IMR-90 (cell line): ENCODE data around the gene TNS1. TPM values are rescaled to one million over a fixed set of nuclear protein-coding genes. Genes with fewer than 3 reads are reported as not detected.
A peak's percentile ranks its signal among the peaks of the same experiment; 100 is the strongest.

Experiments
- ATAC-seq: fragments of 200-7000 bp; cut with Tn5 transposase; 2 replicates; pipeline ENCODE4 v1.9.1; 2020; ENCODE audit warnings: low read depth, mild to moderate bottlenecking, moderate library complexity
- BruUV-seq: library from RNA; stranded (reverse); fragments of 400-500 nt; replicated peaks from 2 replicates; lab custom pipeline; 2021; lab: Mats Ljungman, UMichigan
- CTCF ChIA-PET: fragments of 300-600 bp; formaldehyde crosslinking; extraction: SDS; loops from one replicate; lab custom pipeline; 2021; ENCODE audit warnings: antibody characterized with exemption; lab: Yijun Ruan, JAX
- POLR2A ChIA-PET: fragments of 300-600 bp; sonication (Branson Sonifier 250); formaldehyde crosslinking; loops from one replicate; lab custom pipeline; 2022; ENCODE audit warnings: antibody characterized with exemption; ENCODE audit not compliant: unreplicated experiment; lab: Charles Lee
- DNase-seq: peaks from one replicate; pipeline ENCODE4 v3.0.0; 2013
- H2AFZ ChIP-seq: replicated peaks from 2 replicates; pipeline ENCODE3; 2013; ENCODE audit warnings: low read length, mild to moderate bottlenecking; ENCODE audit not compliant: poor library complexity
- H2AK5ac ChIP-seq: 2 replicates; pipeline ENCODE4 v1.6.1; 2013; ENCODE audit warnings: low read depth, low read length, inconsistent platforms
- H2AK9ac ChIP-seq: replicated peaks from 2 replicates; pipeline ENCODE3; 2013; ENCODE audit warnings: mild to moderate bottlenecking, low read depth, low read length, moderate library complexity; ENCODE audit not compliant: poor library complexity
- H2BK120ac ChIP-seq: 2 replicates; pipeline ENCODE4 v1.6.1; 2013; ENCODE audit warnings: low read depth, low read length, inconsistent platforms
- H2BK15ac ChIP-seq: 3 replicates; pipeline ENCODE4 v1.6.1; 2013; ENCODE audit warnings: low read depth, low read length, inconsistent platforms
- H2BK20ac ChIP-seq: 2 replicates; pipeline ENCODE4 v1.6.1; 2013; ENCODE audit warnings: low read depth, mild to moderate bottlenecking, inconsistent platforms, low read length, moderate library complexity
- H2BK5ac ChIP-seq: 2 replicates; pipeline ENCODE4 v1.6.1; 2013; ENCODE audit warnings: mild to moderate bottlenecking, low read depth, low read length, inconsistent platforms; ENCODE audit not compliant: poor library complexity, severe bottlenecking
- H3K14ac ChIP-seq: replicated peaks from 2 replicates; pipeline ENCODE4 v1.6.1; 2013; ENCODE audit warnings: low read depth, low read length, inconsistent platforms
- H3K18ac ChIP-seq: 2 replicates; pipeline ENCODE4 v1.6.1; 2013; ENCODE audit warnings: low read depth, low read length, control low read depth
- H3K23ac ChIP-seq: 2 replicates; pipeline ENCODE4 v1.6.1; 2013; ENCODE audit warnings: low read depth, low read length, inconsistent platforms
- H3K27ac ChIP-seq: 2 replicates; pipeline ENCODE4 v1.5.1; 2013; ENCODE audit warnings: mild to moderate bottlenecking, control low read depth, low read length; ENCODE audit not compliant: insufficient read depth
- H3K27me3 ChIP-seq: 2 replicates; pipeline ENCODE4 v1.6.1; 2013; ENCODE audit warnings: low read length; ENCODE audit not compliant: control insufficient read depth, insufficient read depth
- H3K36me3 ChIP-seq: 2 replicates; pipeline ENCODE4 v1.6.1; 2013; ENCODE audit warnings: low read length, mixed read lengths; ENCODE audit not compliant: control insufficient read depth, insufficient read depth
- H3K4ac ChIP-seq: 2 replicates; pipeline ENCODE4 v1.6.1; 2013; ENCODE audit warnings: low read depth, low read length, inconsistent platforms
- H3K4me1 ChIP-seq: 2 replicates; pipeline ENCODE4 v1.6.1; 2013; ENCODE audit warnings: low read length, mixed read lengths; ENCODE audit not compliant: control insufficient read depth, insufficient read depth
- H3K4me2 ChIP-seq: 2 replicates; pipeline ENCODE4 v1.6.1; 2013; ENCODE audit warnings: low read depth, mild to moderate bottlenecking, control low read depth, low read length, moderate library complexity
- H3K4me3 ChIP-seq: 2 replicates; pipeline ENCODE4 v1.5.1; 2013; ENCODE audit warnings: low read depth, mild to moderate bottlenecking, control low read depth, low read length, moderate library complexity; ENCODE audit not compliant: insufficient read depth
- H3K56ac ChIP-seq: 2 replicates; pipeline ENCODE4 v1.6.1; 2013; ENCODE audit warnings: low read length, inconsistent platforms; ENCODE audit not compliant: insufficient read depth; ENCODE audit errors: extremely low read depth
- H3K79me1 ChIP-seq, 2 experiments: 2 replicates each; pipeline ENCODE4 v1.6.1; 2013; ENCODE audit warnings: low read length in 2 of 2, inconsistent platforms in 1 of 2, low read depth in 1 of 2
- H3K9ac ChIP-seq: 2 replicates; pipeline ENCODE4 v1.6.1; 2013; ENCODE audit warnings: low read depth, low read length, control low read depth
- H3K9me1 ChIP-seq: 2 replicates; pipeline ENCODE4 v1.6.1; 2013; ENCODE audit warnings: low read length, inconsistent platforms; ENCODE audit not compliant: insufficient read depth
- H3K9me3 ChIP-seq: 2 replicates; pipeline ENCODE4 v1.6.1; 2013; ENCODE audit warnings: low read length; ENCODE audit not compliant: control insufficient read depth, insufficient read depth
- H4K20me1 ChIP-seq: 2 replicates; pipeline ENCODE4 v1.6.1; 2013; ENCODE audit warnings: low read length, inconsistent platforms; ENCODE audit not compliant: insufficient read depth
- H4K5ac ChIP-seq: 2 replicates; pipeline ENCODE4 v1.6.1; 2013; ENCODE audit warnings: mild to moderate bottlenecking, low read depth, low read length, control low read depth
- H4K8ac ChIP-seq, 2 experiments: 2 replicates each; pipeline ENCODE4 v1.6.1; 2013; ENCODE audit warnings: low read depth in 2 of 2, low read length in 2 of 2, control low read depth in 1 of 2, inconsistent platforms in 1 of 2
- H4K91ac ChIP-seq: 2 replicates; pipeline ENCODE4 v1.6.1; 2013; ENCODE audit warnings: low read depth, low read length, inconsistent platforms; ENCODE audit not compliant: insufficient read depth
- BHLHE40 ChIP-seq: fragments of 150-350 bp; IDR thresholded peaks from 2 replicates; pipeline ENCODE4 v1.6.1; 2016; ENCODE audit warnings: mild to moderate bottlenecking, low read depth, low read length
- CEBPB ChIP-seq: IDR thresholded peaks from 2 replicates; pipeline ENCODE4 v1.6.1; 2012; ENCODE audit warnings: low read depth, low read length, improper control_type of control experiment
- CHD1 ChIP-seq: IDR thresholded peaks from 2 replicates; pipeline ENCODE4 v1.6.1; 2012; ENCODE audit warnings: low read depth, low read length, improper control_type of control experiment
- CTCF ChIP-seq: conservative IDR thresholded peaks from 2 replicates; pipeline ENCODE4 v1.5.1; 2012; ENCODE audit warnings: mild to moderate bottlenecking, low read depth, low read length, improper control_type of control experiment
- FOS ChIP-seq: fragments of 150-350 bp; IDR thresholded peaks from 2 replicates; pipeline ENCODE4 v1.6.1; 2016; ENCODE audit warnings: low read depth, low read length
- MXI1 ChIP-seq: IDR thresholded peaks from 2 replicates; pipeline ENCODE4 v1.6.1; 2012; ENCODE audit warnings: low read depth, mild to moderate bottlenecking, low read length, moderate library complexity, borderline replicate concordance
- NFE2L2 ChIP-seq: fragments of 150-350 bp; IDR thresholded peaks from 2 replicates; pipeline ENCODE4 v1.6.1; 2016; ENCODE audit warnings: low read depth, mild to moderate bottlenecking, low read length
- POLR2A ChIP-seq: IDR thresholded peaks from 2 replicates; pipeline ENCODE4 v1.6.1; 2012; ENCODE audit warnings: mild to moderate bottlenecking, low read depth, low read length
- RAD21 ChIP-seq: IDR thresholded peaks from 2 replicates; pipeline ENCODE4 v1.6.1; 2012; ENCODE audit warnings: low read length, improper control_type of control experiment
- RFX5 ChIP-seq: IDR thresholded peaks from 2 replicates; pipeline ENCODE4 v1.8.0; 2012; ENCODE audit warnings: low read depth, mild to moderate bottlenecking, low read length, moderate library complexity
- WGBS, 2 experiments: methylation state at CpG; one replicate each; pipeline versions ENCODE4 v1.1.5 to v1.1.7; 2013; ENCODE audit warnings: missing lambda C conversion rate in 2 of 2; ENCODE audit not compliant: insufficient read length in 1 of 2; ENCODE audit errors: extremely low coverage in 2 of 2; 5-methylcytosine and 5-hydroxymethylcytosine counted together
- dilution Hi-C: fragments of 300-500 bp; cut with HindIII; formaldehyde crosslinking; loops from one replicate; pipeline ENCODE4 v1.14.3; 2018; ENCODE audit warnings: low sequenced_read_pairs; ENCODE audit not compliant: unreplicated experiment
- in situ Hi-C: fragments of 300-500 bp; cut with MboI; formaldehyde crosslinking; loops from 3 replicates; pipeline ENCODE4 v1.14.3; 2019; ENCODE audit warnings: low sequenced_read_pairs, inconsistent platforms, mixed read lengths
- intact Hi-C: fragments of 100-400 bp; cut with micrococcal nuclease; formaldehyde crosslinking; loops from 2 replicates; pipeline ENCODE4 v1.10.0; 2022
- polyA plus RNA-seq, 3 experiments: library from polyadenylated mRNA; depleted of rRNA; stranded (reverse); fragments of >200 nt; gene quantifications; 2 replicates each; pipeline ENCODE4 v1.2.3, GENCODE V29; 2012; ENCODE audit warnings: low replicate concordance in 1 of 3
- total RNA-seq: library from RNA; depleted of rRNA; stranded (reverse); fragments of >200 nt; gene quantifications from 2 replicates; pipeline ENCODE4 v1.2.3, GENCODE V29; 2012

The TNS1 gene
- total and polyA plus RNA-seq, 2 of the 4 experiments (the other 2 are of a cell fraction), result 41.1 to 45.2 TPM

- Histone ChIP-seq H2BK15ac (no peak overlapping the region), H4K20me1 (no peaks in the 10 kb centered on the region), H2BK120ac (no peak overlapping the region), H3K36me3 (no peaks in the 10 kb centered on the region), H2AK5ac (no peak overlapping the region), H3K9ac (no peak overlapping the region), H3K4me1 (no peaks in the 10 kb centered on the region), H3K23ac (no peak overlapping the region), H3K14ac (no peak overlapping the region), H3K18ac (no peak overlapping the region), H3K4ac (no peak overlapping the region), H3K56ac (no peak overlapping the region), H3K9me3 (no peaks in the 10 kb centered on the region), H3K79me1 (no peaks in the 10 kb centered on the region), H4K8ac (no peak overlapping the region), H2BK20ac (no peak overlapping the region), H2AFZ (no peak overlapping the region), H2AK9ac (peak overlapping the region; percentile 13), H2BK5ac (no peak overlapping the region), H3K4me3 (no peak overlapping the region), H3K9me1 (no peaks in the 10 kb centered on the region; the same call in 1 of the 2 replicates), H4K5ac (no peak overlapping the region), H3K27me3 (peaks cover 23% of the 10 kb centered on the region; the same call in 1 of the 2 replicates), H3K4me2 (no peak overlapping the region), H4K91ac (no peak overlapping the region), H3K27ac (no peak overlapping the region)
- no peak for ATAC-seq
- WGBS, 2 experiments, result no CpG with 5 or more reads among the region's 3 CpGs
- POLR2A ChIA-PET, result no interaction called here
- CTCF ChIA-PET, result interaction anchor here (1.0 kb wide), 1 partner anchor 30 kb away, joined by 3 read pairs; no protein-coding TSS in a partner anchor
- dilution Hi-C loops, result no loop called here
- in situ Hi-C loops, result no loop called here
- intact Hi-C loops, result no loop called here
- no TSS peak for BruUV-seq
- no peak for DNase-seq
- TF ChIP-seq BHLHE40 (no peak), NFE2L2 (no peak), RAD21 (no peak), CHD1 (no peak), RFX5 (no peak), FOS (no peak), CEBPB (no peak), MXI1 (no peak), CTCF (no peak), POLR2A (no peak)
These were observed 20.8 kb upstream of the TNS1 start for GRCh38 chr2:218023636-218024035.
